Skeletal muscle satellite cell (primary cell): ENCODE measurements around the gene S100A5.

ENCODE experiments used
- H3K27me3 ChIP-seq: 2 replicates; pipeline ENCODE4 v1.7.0; 2013; ENCODE audit warnings: low read length; ENCODE audit not compliant: control insufficient read depth, insufficient read depth
- H3K36me3 ChIP-seq: 2 replicates; pipeline ENCODE4 v1.7.0; 2013; ENCODE audit warnings: mild to moderate bottlenecking, control low read depth, low read length; ENCODE audit not compliant: insufficient read depth
- H3K4me1 ChIP-seq: 2 replicates; pipeline ENCODE4 v1.7.0; 2013; ENCODE audit warnings: low read length; ENCODE audit not compliant: control insufficient read depth, insufficient read depth
- H3K4me2 ChIP-seq: 2 replicates; pipeline ENCODE4 v1.7.0; 2013; ENCODE audit warnings: mild to moderate bottlenecking, low read length
- H3K4me3 ChIP-seq: 2 replicates; pipeline ENCODE4 v1.7.0; 2013; ENCODE audit warnings: low read length
- H3K9ac ChIP-seq: 2 replicates; pipeline ENCODE4 v1.7.0; 2013; ENCODE audit warnings: mild to moderate bottlenecking, low read depth, low read length, moderate library complexity
- H3K9me3 ChIP-seq: replicated peaks from 2 replicates; pipeline ENCODE4 v1.7.0; 2013; ENCODE audit warnings: mild to moderate bottlenecking, control low read depth, low read length

S100A5 gene

GRCh38 chr1:153544453-153545066 is 3.8 kb upstream of the S100A5 start:
- H3K27me3 ChIP-seq: no peaks in the 10 kb centered on the region
- peak overlapping the region; percentile 78 for H3K9ac ChIP-seq
- H3K4me3 ChIP-seq: peak overlapping the region; percentile 67
- peak overlapping the region; percentile 77 for H3K4me2 ChIP-seq
- H3K4me1 ChIP-seq: peaks cover 82% of the 10 kb centered on the region
- H3K36me3 ChIP-seq: no peaks in the 10 kb centered on the region
- H3K9me3 ChIP-seq: no peaks in the 10 kb centered on the region

GRCh38 chr1:153543736-153544135 is 3.0 kb upstream of the S100A5 start:
- no peaks in the 10 kb centered on the region for H3K36me3 ChIP-seq
- H3K27me3 ChIP-seq: no peaks in the 10 kb centered on the region
- H3K9me3 ChIP-seq: no peaks in the 10 kb centered on the region
- H3K4me3 ChIP-seq: peak overlapping the region; percentile 67
- H3K4me2 ChIP-seq: peak overlapping the region; percentile 77
- H3K4me1 ChIP-seq: peaks cover 74% of the 10 kb centered on the region
- H3K9ac ChIP-seq: peak overlapping the region; percentile 78

GRCh38 chr1:153542956-153543711 is 2.4 kb upstream of the S100A5 start:
- peak overlapping the region; percentile 78 for H3K9ac ChIP-seq
- H3K9me3 ChIP-seq: no peaks in the 10 kb centered on the region
- peak overlapping the region; percentile 67 for H3K4me3 ChIP-seq
- H3K4me1 ChIP-seq: peaks cover 68% of the 10 kb centered on the region
- H3K4me2 ChIP-seq: peak overlapping the region; percentile 77
- no peaks in the 10 kb centered on the region for H3K27me3 ChIP-seq
- no peaks in the 10 kb centered on the region for H3K36me3 ChIP-seq

- H3K27me3 ChIP-seq: no peaks in the 10 kb centered on the region
- H3K4me2 ChIP-seq: no peak overlapping the region
- no peaks in the 10 kb centered on the region for H3K9me3 ChIP-seq
- H3K4me1 ChIP-seq: peaks cover 64% of the 10 kb centered on the region
- no peaks in the 10 kb centered on the region for H3K36me3 ChIP-seq
- H3K4me3 ChIP-seq: no peak overlapping the region
- H3K9ac ChIP-seq: peak overlapping the region; percentile 3
Measured at GRCh38 chr1:153541641-153542590, 1.2 kb upstream of the S100A5 start.

- Histone ChIP-seq H3K4me2 (no peak overlapping the region), H3K36me3 (peaks cover 7% of the 10 kb centered on the region), H3K4me1 (peaks cover 53% of the 10 kb centered on the region), H3K27me3 (no peaks in the 10 kb centered on the region), H3K9ac (no peak overlapping the region), H3K4me3 (no peak overlapping the region), H3K9me3 (no peaks in the 10 kb centered on the region)
Measured at GRCh38 chr1:153539395-153540093, 1.2 kb downstream of the S100A5 start.

GRCh38 chr1:153538315-153538821 is 2.4 kb downstream of the S100A5 start:
- Histone ChIP-seq H3K4me3 (no peak overlapping the region), H3K9me3 (no peaks in the 10 kb centered on the region), H3K4me2 (no peak overlapping the region), H3K36me3 (peaks cover 15% of the 10 kb centered on the region), H3K4me1 (peaks cover 47% of the 10 kb centered on the region), H3K27me3 (no peaks in the 10 kb centered on the region), H3K9ac (no peak overlapping the region)

GRCh38 chr1:153537376-153537730 is 3.4 kb downstream of the S100A5 start:
- H3K4me1 ChIP-seq: peaks cover 46% of the 10 kb centered on the region

GRCh38 chr1:153536671-153537375 is 3.9 kb downstream of the S100A5 start:
- H3K9me3 ChIP-seq: no peaks in the 10 kb centered on the region
- H3K9ac ChIP-seq: peak overlapping the region; percentile 77
- peak overlapping the region; percentile 82 for H3K4me3 ChIP-seq
- H3K4me1 ChIP-seq: peaks cover 47% of the 10 kb centered on the region
- H3K27me3 ChIP-seq: no peaks in the 10 kb centered on the region
- peak overlapping the region; percentile 87 for H3K4me2 ChIP-seq
- H3K36me3 ChIP-seq: peaks cover 15% of the 10 kb centered on the region

More at GRCh38 chr1:153537376-153537730, 3.4 kb downstream of the S100A5 start:
- no peaks in the 10 kb centered on the region for H3K27me3 ChIP-seq
- H3K9me3 ChIP-seq: no peaks in the 10 kb centered on the region
- H3K9ac ChIP-seq: no peak overlapping the region
- no peak overlapping the region for H3K4me2 ChIP-seq
- peaks cover 15% of the 10 kb centered on the region for H3K36me3 ChIP-seq
- H3K4me3 ChIP-seq: no peak overlapping the region

- H3K9ac ChIP-seq: peak overlapping the region; percentile 97
- no peaks in the 10 kb centered on the region for H3K27me3 ChIP-seq
- peak overlapping the region; percentile 87 for H3K4me2 ChIP-seq
- H3K36me3 ChIP-seq: peaks cover 15% of the 10 kb centered on the region
- peak overlapping the region; percentile 82 for H3K4me3 ChIP-seq
- H3K9me3 ChIP-seq: no peaks in the 10 kb centered on the region
- H3K4me1 ChIP-seq: peaks cover 44% of the 10 kb centered on the region
Measured at GRCh38 chr1:153536012-153536670, 4.6 kb downstream of the S100A5 start.
